GM12878 (cell line): ENCODE measurements around the gene INPP1. TPM values are rescaled to one million over a fixed set of nuclear protein-coding genes. Genes with fewer than 3 reads are reported as not detected.

Source experiments
- ATF7 ChIP-seq: fragments of 450-650 bp; IDR thresholded peaks from 2 replicates; pipeline ENCODE4 v1.6.1; 2016; ENCODE audit warnings: low read depth, mild to moderate bottlenecking
- polyA plus RNA-seq, 11 experiments: library from polyadenylated mRNA; depleted of rRNA in 4 of 11; unstranded in 6 of 11; stranded (reverse) in 5 of 11; fragments of >200 nt; fragmentation: Nextera tagmentation in 4 of 11; fragmentation: Illumina TruSeq in 1 of 11; extraction: Ambion mirVana in 4 of 11; extraction: Trizol in 1 of 11; gene quantifications; 1 replicate in 1 of 11; 2 replicates in 10 of 11; pipeline versions ENCODE4 v1.2.1 to v1.2.3, GENCODE V29; 2011 to 2016; ENCODE audit warnings: inconsistent platforms in 2 of 11, missing spikeins in 2 of 11, low read depth in 1 of 11
- total RNA-seq, 4 experiments: library from RNA; depleted of rRNA in 3 of 4; stranded (reverse); fragments of >200 nt in 3 of 4; fragmentation: Illumina TruSeq in 1 of 4; extraction: Trizol in 1 of 4; gene quantifications; 2 replicates each; pipeline versions ENCODE4 v1.2.1 to v1.2.3, GENCODE V29; 2013 to 2021
- TF ChIP-seq, protein P1 (sequence below): IDR thresholded peaks from 2 replicates; pipeline ENCODE4 v1.6.1; 2012; ENCODE audit warnings: mild to moderate bottlenecking, low read depth, low read length
- TF ChIP-seq, protein P2 (sequence below): IDR thresholded peaks from 2 replicates; pipeline ENCODE4 v1.6.1; 2011; ENCODE audit warnings: mild to moderate bottlenecking, low read depth, low read length, moderate library complexity; ENCODE audit not compliant: insufficient replicate concordance
- TF ChIP-seq, protein P3 (sequence below): IDR thresholded peaks from 2 replicates; pipeline ENCODE4 v1.6.1; 2012; ENCODE audit warnings: improper control_type of control experiment, low read depth, low read length; ENCODE audit not compliant: insufficient replicate concordance

INPP1 gene
- total and polyA plus RNA-seq, 10 of the 15 experiments (the other 5 are each of a cell fraction or from before 2014, with no cell fraction given) = 3.3 to 17.9 (median 11.1) TPM

DNA sequence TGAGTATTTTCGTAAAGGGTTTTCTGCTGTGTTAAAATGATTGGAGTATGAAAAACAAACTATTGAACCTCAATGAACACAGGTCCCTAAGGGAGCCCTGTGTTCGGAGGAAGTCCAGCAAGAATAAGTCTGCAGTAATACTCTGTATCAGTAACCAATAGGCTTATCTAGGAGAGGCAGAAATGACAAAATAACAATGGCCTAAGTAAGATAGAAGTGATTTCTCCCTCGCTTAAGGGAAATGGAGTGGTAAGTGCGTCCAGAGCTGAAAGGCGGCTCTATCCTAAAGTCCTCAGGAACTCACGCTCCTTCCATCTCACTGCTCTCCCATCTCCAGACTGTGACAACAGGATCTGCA is 35.5 kb downstream of the INPP1 start (continued):
- TF ChIP-seq, protein P1, sequence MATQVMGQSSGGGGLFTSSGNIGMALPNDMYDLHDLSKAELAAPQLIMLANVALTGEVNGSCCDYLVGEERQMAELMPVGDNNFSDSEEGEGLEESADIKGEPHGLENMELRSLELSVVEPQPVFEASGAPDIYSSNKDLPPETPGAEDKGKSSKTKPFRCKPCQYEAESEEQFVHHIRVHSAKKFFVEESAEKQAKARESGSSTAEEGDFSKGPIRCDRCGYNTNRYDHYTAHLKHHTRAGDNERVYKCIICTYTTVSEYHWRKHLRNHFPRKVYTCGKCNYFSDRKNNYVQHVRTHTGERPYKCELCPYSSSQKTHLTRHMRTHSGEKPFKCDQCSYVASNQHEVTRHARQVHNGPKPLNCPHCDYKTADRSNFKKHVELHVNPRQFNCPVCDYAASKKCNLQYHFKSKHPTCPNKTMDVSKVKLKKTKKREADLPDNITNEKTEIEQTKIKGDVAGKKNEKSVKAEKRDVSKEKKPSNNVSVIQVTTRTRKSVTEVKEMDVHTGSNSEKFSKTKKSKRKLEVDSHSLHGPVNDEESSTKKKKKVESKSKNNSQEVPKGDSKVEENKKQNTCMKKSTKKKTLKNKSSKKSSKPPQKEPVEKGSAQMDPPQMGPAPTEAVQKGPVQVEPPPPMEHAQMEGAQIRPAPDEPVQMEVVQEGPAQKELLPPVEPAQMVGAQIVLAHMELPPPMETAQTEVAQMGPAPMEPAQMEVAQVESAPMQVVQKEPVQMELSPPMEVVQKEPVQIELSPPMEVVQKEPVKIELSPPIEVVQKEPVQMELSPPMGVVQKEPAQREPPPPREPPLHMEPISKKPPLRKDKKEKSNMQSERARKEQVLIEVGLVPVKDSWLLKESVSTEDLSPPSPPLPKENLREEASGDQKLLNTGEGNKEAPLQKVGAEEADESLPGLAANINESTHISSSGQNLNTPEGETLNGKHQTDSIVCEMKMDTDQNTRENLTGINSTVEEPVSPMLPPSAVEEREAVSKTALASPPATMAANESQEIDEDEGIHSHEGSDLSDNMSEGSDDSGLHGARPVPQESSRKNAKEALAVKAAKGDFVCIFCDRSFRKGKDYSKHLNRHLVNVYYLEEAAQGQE = no peak
- TF ChIP-seq, protein P2, sequence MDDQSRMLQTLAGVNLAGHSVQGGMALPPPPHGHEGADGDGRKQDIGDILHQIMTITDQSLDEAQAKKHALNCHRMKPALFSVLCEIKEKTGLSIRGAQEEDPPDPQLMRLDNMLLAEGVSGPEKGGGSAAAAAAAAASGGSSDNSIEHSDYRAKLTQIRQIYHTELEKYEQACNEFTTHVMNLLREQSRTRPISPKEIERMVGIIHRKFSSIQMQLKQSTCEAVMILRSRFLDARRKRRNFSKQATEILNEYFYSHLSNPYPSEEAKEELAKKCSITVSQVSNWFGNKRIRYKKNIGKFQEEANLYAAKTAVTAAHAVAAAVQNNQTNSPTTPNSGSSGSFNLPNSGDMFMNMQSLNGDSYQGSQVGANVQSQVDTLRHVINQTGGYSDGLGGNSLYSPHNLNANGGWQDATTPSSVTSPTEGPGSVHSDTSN = no peak
- no peak for TF ChIP-seq ATF7
- TF ChIP-seq, protein P3, sequence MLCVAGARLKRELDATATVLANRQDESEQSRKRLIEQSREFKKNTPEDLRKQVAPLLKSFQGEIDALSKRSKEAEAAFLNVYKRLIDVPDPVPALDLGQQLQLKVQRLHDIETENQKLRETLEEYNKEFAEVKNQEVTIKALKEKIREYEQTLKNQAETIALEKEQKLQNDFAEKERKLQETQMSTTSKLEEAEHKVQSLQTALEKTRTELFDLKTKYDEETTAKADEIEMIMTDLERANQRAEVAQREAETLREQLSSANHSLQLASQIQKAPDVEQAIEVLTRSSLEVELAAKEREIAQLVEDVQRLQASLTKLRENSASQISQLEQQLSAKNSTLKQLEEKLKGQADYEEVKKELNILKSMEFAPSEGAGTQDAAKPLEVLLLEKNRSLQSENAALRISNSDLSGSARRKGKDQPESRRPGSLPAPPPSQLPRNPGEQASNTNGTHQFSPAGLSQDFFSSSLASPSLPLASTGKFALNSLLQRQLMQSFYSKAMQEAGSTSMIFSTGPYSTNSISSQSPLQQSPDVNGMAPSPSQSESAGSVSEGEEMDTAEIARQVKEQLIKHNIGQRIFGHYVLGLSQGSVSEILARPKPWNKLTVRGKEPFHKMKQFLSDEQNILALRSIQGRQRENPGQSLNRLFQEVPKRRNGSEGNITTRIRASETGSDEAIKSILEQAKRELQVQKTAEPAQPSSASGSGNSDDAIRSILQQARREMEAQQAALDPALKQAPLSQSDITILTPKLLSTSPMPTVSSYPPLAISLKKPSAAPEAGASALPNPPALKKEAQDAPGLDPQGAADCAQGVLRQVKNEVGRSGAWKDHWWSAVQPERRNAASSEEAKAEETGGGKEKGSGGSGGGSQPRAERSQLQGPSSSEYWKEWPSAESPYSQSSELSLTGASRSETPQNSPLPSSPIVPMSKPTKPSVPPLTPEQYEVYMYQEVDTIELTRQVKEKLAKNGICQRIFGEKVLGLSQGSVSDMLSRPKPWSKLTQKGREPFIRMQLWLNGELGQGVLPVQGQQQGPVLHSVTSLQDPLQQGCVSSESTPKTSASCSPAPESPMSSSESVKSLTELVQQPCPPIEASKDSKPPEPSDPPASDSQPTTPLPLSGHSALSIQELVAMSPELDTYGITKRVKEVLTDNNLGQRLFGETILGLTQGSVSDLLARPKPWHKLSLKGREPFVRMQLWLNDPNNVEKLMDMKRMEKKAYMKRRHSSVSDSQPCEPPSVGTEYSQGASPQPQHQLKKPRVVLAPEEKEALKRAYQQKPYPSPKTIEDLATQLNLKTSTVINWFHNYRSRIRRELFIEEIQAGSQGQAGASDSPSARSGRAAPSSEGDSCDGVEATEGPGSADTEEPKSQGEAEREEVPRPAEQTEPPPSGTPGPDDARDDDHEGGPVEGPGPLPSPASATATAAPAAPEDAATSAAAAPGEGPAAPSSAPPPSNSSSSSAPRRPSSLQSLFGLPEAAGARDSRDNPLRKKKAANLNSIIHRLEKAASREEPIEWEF = no peak
- TF ChIP-seq, all 136 proteins: peak for 0
